HG02798 (cell line): Measurements from ENCODE around the gene UVSSA.

Source experiments
- ATAC-seq: cut with Tn5 transposase; IDR thresholded peaks from one replicate; pipeline ENCODE4 v1.9.1; 2021; ENCODE audit warnings: mild to moderate bottlenecking; ENCODE audit not compliant: unreplicated experiment, poor library complexity

The UVSSA gene

DNA sequence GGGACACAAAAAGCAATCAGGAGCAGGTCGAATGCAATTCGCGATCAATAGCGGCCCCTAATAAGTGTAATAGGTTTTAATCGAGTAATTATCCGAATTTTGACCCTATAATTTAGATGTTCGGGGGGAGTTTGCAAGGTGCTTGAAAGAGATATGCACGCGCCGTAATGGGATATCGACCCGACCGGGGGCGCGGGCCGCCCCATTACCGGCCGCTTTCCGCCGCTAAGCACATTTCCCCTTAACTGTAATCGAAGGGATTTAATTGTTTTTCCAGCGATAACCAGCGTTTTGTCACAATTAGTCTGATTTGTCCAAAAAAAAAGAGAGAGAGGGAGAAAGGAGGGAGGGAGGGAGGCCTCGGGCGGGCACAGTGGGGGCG, 58.2 kb downstream of the UVSSA start:
- no peak for ATAC-seq

DNA sequence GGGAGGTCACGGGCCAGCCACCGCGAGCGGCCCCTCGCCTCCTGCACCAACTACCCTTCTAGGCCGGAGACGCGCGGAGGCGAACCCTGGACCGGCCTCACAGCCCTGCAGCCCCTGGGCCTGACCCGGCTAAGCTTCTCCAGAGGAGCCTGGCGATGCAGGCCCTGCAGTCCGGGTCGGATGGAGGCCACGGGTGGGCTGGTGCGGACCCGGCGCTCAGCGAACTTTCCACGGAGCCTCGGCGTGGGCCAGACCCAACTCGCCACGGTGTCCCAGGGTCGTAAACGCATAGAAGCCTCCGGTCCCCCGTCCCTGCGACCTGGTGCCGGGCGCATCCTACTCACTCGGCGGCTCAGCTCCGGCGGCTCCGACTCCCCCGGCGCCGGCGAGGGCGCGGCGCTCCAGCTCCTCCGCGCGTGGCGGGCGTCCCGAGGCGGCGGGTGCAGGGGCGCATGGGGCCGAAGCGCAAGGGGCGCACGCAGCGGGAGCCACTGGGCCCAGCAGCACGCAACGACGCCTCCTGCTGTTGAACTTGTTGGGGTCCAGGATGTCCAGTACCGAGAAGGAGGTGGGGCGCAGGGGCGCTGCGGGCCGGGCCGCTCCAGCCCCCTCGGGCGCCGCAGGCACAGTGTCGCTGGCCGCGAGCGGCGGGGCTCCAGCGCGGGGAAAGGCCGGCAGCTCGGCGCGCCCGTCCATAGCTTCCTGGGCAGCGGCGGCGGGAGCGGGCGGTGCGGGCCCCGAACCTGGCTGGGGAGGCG, 58.8 kb downstream of the UVSSA start:
- ATAC-seq: no peak

DNA sequence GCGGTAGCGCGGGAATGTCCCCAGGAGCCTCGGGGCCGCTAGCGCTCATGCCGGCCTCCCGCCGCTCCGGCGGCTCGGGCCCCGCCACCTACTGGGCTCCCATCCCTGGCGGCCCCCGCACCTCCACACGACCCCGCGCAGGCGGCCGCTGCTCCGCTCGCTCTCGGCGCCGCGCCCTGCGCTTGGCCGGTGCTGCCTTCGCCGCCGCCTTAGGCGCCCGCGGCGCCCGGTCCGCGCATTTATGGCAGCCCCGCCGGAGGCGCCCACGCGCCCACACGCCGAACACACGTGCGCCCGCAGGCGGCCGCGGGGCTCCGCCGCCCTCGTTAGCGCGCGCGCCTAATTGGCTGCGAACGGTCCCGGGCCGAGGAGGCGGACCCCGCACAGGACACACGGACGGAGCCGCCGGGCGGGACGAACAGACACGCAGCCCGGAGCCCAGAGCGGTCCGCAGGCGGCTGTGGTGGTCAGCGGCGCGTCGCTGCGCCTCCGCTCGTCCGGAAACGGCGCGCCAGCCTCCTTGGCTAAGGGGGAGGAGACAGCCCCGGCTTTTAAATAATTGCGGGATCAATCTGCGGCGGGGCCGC, 59.5 kb downstream of the UVSSA start, which contains the start of gene NKX1-1:
Gene NKX1-1, minus strand, starts transcription at position 49 of the 587 bp plus-strand sequence. Its CDS starts 0 bp downstream, at position 49.
- ATAC-seq: no peak

DNA sequence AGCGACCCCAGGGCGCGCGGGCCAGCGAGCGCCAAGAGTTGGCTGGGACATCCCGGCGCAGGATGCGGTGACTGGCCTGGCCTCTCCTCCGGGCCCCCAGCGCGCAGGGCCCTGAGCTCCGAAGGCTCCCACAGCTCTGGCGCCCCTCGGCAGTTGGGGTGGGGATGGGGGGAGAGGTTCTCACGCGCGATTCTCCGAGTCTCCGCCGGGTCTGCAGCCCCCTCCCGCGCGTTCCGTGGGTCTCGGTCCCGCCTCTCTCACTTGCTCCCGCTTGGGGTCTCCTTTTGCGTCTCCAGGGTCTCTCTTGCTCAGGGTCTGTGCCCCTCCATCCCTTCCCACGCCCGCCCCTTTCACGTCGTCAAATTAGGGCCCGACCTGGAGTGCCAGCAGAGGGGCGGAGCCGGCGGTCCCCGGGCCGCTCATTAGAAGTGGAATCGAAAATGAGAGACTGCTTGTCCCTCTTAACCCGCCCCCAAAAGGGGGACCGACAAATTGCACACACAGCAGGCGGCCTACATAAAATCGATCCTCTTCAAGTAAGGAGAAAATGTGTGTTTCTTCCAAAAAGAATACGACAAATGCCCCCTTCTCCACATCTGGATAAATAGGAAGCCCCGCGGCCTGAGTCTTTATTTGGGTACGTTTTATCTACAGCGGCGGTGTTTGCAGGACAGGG, 60.1 kb downstream of the UVSSA start:
- no peak for ATAC-seq

DNA sequence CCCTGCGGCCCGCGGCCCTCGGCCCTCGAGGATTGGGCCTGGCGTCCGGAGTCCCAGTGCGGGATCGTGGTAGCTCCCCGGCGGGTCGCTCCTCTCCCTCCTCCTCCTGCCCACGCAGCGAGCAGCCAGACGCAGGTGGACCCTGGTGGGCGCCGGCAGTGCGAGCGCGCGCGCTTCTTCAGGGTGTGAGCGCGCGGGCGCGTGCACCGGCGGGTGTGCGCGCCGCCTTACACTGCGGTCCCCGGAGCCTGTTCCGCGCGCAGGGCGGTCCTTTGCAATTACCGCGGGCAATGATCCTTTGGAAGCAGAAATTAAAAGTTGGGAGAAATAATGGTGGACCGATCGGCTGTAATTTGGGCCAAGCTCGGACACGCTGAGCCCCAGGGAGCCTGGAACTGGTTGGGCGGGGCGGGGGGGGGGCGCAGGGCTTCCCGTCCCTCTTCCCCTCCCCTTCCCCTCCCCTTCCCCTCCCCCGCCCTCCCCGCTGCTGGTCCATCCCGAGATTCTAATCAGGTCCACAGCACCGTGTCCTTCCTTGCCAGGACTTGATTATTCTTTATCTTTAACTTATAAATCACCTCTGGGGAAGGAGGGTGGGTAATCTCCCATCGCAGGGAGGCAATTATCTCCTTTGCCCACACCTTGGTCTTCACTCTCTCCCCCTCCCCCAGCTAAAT, 60.8 kb downstream of the UVSSA start:
- no peak for ATAC-seq

DNA sequence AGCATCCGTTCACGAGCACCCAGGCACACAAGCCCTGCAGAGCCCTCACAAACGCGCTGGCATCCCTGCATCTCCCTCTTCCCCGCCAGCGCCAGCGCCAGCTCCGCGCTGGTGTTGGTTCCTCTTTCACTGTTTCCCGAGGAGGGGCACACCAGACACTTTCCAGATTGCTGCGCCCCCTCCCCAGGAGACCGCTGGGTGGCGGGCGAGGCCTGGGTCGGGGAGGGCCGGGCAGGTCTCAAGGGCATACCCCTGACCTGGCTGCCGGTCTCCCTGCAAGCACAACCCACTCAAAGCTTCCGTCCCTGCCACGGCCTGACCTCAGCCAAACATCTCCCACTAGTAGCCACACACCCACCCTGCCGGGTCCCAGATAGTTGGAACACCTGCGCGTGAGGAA, 61.4 kb downstream of the UVSSA start:
- no peak for ATAC-seq

DNA sequence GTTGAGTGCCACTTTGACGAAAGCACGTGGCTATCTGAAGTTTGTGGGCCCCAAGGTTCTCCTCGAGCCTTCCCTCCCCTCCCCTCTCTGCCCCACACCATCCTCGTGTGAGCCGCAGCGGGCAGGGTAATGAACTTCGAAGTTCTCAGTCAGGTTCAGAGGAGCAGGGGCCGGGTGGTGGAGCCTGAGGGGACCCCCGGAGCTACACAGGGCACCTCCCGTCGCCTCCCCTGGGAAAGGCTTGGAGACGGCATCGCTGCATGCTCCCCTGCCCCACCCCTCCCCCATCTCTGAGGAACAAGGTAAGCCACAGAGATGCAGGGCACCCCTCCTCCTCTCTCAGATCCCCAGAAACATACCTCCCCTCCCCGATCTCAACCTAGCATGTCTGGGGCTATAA, 62.1 kb downstream of the UVSSA start:
- no peak for ATAC-seq

DNA sequence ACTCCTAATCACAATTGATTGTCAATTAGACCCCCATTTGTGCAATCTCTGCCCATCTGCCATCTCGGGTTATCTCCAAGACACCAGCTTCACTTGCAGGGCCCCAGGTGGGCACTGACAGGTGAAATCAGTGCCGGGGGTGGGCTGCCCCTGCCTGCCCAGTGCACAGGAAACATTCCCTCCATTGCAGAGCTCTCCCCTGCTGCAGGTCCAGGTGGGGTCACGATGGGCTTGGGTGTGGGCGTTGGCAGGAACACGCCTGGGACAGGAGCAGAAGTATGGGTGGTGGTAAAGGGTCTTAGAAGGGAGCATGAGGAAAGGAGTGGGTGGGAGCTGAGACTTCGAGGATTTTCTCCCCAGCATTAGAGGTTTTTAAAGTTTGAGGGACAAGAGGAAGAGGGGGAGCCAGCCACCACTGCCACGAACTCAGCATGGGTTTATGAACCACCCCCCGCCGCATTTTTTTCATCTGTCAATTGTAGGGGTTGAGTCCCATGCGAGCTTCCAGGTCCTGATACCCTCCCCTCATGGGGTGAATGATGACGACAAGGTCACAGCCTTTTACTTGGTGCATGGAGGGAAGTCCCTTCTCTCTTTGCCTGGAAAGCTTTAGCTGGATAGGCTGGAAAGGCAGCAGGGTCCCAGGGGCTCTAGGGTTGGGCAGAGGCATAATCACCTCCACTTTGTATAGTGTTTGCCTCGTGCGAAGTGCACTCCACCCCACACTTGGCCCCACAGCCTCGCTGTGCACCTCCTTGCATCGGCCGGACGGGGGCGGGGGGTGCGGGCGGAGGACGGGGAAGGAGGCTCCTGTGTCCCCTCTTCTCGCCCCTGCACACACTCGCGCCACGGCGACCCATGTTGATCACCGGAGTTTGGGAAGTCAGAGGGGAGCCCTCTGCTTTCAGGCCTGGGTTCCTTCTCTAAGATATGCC, 62.8 kb downstream of the UVSSA start:
- no peak for ATAC-seq

DNA sequence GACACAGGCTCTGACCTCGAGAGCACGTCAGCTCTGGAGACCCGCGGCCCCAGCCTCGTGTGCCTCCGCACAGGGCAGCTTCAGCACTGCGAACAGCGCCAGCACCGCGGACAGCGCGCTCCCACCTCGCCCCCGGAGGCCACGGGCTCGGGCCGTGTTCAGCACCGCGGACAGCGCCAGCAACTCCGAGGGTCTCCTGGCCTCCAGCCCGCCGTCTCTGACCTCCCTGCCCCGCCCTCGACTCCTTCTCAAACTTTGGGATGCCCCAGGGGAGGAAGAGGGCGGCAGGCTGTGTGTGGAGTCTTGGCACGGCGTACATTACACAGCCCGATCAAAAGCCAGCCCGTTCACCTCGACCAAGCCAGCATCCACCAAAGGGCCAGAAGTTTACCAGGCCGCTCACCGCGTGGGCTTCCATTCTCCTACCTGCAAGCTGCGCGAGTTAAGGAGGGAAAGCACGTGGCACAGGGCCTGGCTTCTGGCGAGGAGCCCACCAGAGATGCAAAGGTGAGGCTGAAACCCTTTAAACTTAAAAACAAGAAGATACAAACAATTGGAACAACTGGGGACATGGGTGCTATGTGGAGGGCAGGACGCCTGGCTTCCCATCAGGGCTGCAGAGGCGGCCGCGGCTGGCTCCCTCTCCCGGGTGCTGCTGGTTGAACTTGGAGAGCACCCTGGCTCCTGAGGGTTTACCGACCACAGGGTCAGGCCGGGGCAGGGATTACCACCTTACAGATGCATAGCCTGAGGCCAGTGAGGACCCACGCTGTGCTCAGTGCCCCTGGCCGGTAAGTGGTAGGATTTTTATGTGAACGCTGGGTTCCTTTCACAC, 63.7 kb downstream of the UVSSA start:
- no peak for ATAC-seq

DNA sequence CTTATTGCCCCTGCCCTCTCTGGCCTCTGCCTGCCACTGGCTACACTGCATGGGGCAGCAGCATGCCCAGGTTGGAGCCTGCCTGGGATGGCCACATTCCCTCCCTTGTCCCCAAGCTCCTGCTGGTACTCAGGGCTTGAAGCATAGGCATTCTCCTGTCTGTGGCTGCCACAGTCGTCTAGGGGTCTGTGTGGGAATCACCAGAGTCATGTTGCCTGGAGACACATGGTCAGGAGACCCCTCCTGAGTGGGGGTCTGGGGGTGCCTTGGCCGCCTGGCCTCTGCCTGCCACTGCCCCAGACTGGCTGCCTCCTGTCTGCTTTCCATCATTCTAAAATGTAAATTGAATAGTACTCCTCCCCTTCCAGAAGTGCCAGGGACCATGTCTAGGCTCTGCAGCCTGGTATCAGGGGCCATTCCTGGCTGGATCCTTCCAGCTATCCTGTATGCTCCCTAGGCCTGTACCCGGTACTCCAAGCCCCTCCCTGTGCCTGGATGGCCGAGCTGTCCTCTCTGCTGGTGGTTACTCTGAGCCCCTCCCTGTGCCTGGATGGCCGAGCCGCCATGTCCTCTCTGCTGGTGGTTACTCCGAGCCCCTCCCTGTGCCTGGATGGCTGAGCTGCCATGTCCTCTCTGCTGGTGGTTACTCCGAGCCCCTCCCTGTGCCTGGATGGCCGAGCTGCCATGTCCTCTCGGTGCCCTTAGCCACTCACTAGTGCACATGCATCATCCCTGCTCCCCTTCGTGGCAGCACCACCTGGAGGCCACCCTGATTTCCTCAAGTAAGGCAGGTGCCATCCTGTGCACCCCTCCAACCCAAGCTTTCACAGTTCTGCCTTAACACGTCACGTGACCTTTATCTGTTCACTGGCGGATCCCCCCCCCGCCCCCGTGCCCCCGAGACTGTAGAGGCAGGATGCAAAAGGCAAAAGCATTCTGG, 64.7 kb downstream of the UVSSA start:
- ATAC-seq: no peak

DNA sequence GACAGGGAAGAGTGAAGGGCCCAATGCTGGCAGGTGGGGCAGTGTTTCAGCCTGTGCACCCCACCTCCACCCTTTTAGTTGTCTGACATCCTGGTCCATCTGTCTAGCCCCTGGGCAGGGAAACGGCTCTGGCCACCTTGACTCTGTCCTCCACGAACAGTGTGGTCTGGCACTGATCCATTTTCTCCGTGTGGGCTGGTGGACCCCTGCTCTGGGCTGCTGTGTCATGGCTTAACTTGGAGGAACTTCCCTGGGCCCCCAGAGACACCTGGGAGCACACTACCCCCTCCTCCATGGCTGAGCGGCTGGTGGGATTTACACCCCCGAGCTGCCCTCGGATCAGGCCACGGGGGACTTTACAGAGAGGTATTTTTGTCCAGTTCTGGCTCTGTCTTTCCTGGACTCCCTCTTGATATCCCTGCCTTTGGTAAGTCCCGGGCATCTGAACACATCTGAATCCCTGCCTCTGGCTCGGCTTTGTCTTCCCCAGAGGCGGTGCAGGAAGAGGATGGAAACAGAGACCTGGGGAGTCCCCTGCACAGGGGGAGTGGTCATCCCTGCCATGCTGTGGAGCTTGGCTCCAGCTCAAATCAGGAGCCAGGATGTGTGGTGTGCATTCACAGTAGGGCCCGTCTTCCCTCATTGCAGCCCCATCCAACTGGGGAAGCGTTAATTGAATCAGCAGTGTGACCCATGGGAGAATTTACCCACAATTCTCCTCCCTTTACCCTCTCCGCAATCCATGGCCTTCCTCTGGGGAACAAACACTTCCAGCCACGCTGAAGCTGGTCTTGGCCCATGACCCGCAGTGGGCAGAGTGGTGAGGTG, 65.6 kb downstream of the UVSSA start:
- no peak for ATAC-seq

DNA sequence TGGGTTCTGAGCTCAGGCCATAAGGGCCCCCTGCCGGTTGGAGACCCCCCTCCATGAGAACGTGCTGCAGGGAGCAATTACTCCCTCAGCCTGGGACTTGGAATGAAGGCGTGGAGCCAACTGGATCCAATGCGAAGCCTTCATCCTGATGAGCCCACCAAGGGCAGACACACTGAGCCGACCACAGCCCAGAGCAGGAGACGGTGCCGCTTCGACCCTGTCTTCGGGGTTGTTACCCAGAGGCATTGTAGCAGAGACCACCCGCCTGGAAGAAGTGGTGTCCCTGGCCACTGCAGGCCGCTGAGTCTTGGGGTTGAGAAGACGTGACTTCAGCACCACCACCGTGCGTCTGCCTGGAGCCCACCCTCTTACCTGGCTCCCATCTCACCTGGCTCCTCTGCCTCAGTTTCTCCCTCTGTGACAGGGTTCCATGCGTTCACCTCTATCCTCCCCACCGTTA, 66.2 kb downstream of the UVSSA start:
- ATAC-seq: no peak

DNA sequence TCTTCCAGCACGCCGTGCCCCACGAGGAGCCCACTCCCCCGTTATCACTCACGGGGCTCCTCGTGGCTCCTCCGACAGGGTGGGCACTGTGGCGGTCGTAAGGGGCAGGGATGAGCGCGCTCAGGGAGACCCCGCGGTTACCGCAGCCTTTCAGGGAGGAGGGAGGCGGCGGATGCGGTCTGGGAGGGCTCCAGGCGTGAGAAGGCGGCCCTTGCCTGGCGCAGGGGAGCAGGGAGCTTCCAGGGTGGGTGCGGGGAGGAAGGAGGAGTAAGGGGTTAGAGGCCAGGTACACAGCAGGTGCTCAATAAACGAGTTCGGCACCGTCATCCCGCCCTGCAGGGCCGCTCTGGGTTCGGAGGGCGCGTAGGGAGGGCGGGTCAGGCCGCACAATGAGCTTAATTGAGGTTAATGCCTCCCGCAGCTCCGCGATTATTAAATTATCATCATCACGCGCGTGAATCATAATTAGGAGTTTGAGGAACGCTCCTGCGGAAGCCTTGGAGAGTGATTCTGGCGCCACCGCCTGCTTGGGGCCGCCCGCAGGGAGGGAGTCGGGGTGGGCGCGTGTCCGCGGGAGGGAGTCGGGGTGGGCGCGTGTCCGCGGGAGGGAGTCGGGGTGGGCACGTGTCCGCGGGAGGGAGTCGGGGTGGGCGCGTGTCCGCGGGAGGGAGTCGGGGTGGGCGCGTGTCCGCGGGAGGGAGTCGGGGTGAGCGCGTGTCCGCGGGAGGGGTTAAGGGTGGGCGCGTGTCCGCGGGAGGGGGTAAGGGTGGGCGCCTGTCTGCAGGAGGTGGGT, 66.9 kb downstream of the UVSSA start:
- ATAC-seq: no peak

DNA sequence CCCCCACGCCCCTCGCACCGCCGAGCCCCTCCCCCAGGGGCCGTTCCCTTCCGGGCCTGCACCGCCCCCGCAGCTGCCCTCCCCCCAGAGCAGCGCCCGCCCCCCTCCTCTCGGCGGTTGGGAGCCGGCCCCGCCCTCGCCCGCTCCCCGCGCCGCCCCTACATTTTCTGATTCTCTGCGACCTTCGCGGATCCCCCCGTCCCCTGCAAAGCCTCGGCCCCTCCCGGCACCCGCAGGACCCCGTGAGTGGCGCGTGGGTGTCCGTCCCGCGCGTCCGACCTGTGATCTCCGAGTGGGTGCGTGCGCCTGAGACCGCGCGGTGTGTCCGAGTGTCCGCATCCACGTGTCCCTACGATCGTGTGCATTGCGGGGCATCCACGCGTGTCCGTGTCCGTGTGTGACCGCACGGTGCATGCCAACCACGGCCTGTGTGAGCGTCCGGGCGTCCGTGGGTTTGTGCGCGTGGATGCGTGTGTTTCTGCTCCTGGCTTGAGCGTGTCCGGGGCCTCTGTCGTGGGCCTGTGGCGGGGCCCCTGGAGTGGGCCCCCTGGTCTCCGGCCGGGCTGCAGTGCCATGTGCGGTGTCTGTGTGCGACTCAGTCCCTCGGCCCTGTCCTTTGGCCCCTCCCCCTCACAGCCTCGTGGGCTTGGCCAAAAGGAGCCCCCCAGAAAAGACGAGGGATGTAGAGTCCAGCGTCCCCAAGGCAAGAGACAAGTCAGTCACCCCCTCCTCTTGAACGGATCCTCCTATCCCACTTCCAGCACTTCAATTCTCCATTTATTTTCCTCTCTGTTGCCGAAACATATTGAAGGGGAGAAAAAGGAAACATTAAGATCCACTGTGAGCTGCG, 68.0 kb downstream of the UVSSA start:
- no peak for ATAC-seq

DNA sequence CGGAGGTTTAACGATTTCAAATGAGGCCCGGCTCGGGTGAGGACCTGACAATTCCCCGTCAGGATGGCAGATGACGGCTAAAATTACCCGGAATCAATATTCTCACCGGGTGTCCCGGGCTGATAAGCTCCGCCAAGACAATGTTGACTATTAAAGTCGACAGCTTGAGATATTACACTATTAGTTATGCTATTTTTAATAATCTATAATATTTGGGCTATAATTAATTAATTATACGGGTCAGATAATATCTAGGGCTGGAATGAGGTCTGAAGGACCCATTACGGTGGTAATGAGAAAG, 68.6 kb downstream of the UVSSA start:
- no peak for ATAC-seq
